A549 (cell line): ENCODE measurements around the gene DNAJC5. TPM values are rescaled to one million over a fixed set of nuclear protein-coding genes. Genes with fewer than 3 reads are reported as not detected.

Experiments
- ATAC-seq, 2 experiments: fragments of 200-7000 bp in 1 of 2; fragments of >200 bp in 1 of 2; cut with Nextera tagmentation in 1 of 2; cut with Tn5 transposase in 1 of 2; 3 replicates each; pipeline versions ENCODE4 v1.8.0 to v1.9.1; 2018 to 2020; ENCODE audit warnings: mild to moderate bottlenecking in 1 of 2, moderate library complexity in 1 of 2
- CTCF ChIA-PET: fragments of 300-600 bp; sonication (Branson Sonifier 250); formaldehyde crosslinking; extraction: SDS; loops from one replicate; lab custom pipeline; 2021; ENCODE audit warnings: antibody characterized with exemption, inconsistent platforms; lab: Yijun Ruan, JAX
- POLR2A ChIA-PET: fragments of 350-600 bp; formaldehyde crosslinking; extraction: SDS; loops from one replicate; lab custom pipeline; 2021; ENCODE audit warnings: antibody characterized with exemption, inconsistent platforms; lab: Yijun Ruan, JAX
- DNase-seq, 2 experiments: peaks; one replicate each; pipeline versions ENCODE4 v3.0.0 to v3.0.0-alpha.2; 2011 to 2016; ENCODE audit warnings: low read depth in 1 of 2, low spot score in 1 of 2
- FAIRE-seq: peaks from 2 replicates; lab custom pipeline; 2011; peaks lifted over from hg19 to GRCh38; lab: Jason Lieb, UNC
- H3K27ac ChIP-seq, 2 experiments: fragments of >200 bp; sonication (Bioruptor Twin); formaldehyde crosslinking; 3 replicates each; pipeline ENCODE4 v1.5.1; 2016 to 2017
- H3K4me1 ChIP-seq: fragments of >200 bp; sonication (Bioruptor Twin); formaldehyde crosslinking; 3 replicates; pipeline ENCODE4 v1.6.1; 2016
- H3K4me2 ChIP-seq: fragments of >200 bp; sonication (Bioruptor Twin); formaldehyde crosslinking; 3 replicates; pipeline ENCODE4 v1.6.1; 2016
- H3K4me3 ChIP-seq: fragments of >200 bp; sonication (Bioruptor Twin); formaldehyde crosslinking; 3 replicates; pipeline ENCODE4 v1.5.1; 2016
- H3K9me3 ChIP-seq: fragments of >200 bp; sonication (Bioruptor Twin); formaldehyde crosslinking; 3 replicates; pipeline ENCODE4 v1.6.1; 2016
- BCL3 ChIP-seq: fragments of >200 bp; sonication (Bioruptor Twin); formaldehyde crosslinking; IDR thresholded peaks from 3 replicates; pipeline ENCODE4 v1.6.1; 2016
- BHLHE40 ChIP-seq: IDR thresholded peaks from 2 replicates; pipeline ENCODE4 v1.6.1; 2012; ENCODE audit warnings: low read depth, low read length, inconsistent platforms
- CBX2 ChIP-seq: fragments of 200-600 bp; sonication (generic); IDR thresholded peaks from 2 replicates; pipeline ENCODE4 v1.6.1; 2016; ENCODE audit warnings: low read depth, mild to moderate bottlenecking, borderline replicate concordance
- CBX8 ChIP-seq: fragments of 200-600 bp; sonication (generic); IDR thresholded peaks from 2 replicates; pipeline ENCODE4 v1.6.1; 2016
- CEBPB ChIP-seq, 2 experiments: fragments of >200 bp in 1 of 2; sonication (Bioruptor Twin) in 1 of 2; formaldehyde crosslinking in 1 of 2; IDR thresholded peaks; 2 replicates each; pipeline ENCODE4 v1.6.1; 2012 to 2016
- CHD2 ChIP-seq: fragments of 150-350 bp; IDR thresholded peaks from 2 replicates; pipeline ENCODE4 v1.6.1; 2014; ENCODE audit warnings: low read length; ENCODE audit not compliant: partially characterized antibody
- CTCF ChIP-seq: fragments of >200 bp; sonication (Bioruptor Twin); formaldehyde crosslinking; IDR thresholded peaks from 3 replicates; pipeline ENCODE4 v1.5.1; 2016
- EHF ChIP-seq: fragments of 250-450 bp; sonication (Bioruptor Pico); IDR thresholded peaks from 2 replicates; pipeline ENCODE4 v1.5.0; 2020; ENCODE audit warnings: mild to moderate bottlenecking
- ELK1 ChIP-seq: fragments of 150-350 bp; IDR thresholded peaks from 2 replicates; pipeline ENCODE4 v1.6.1; 2014; ENCODE audit warnings: low read depth, mild to moderate bottlenecking, low read length
- FOSL2 ChIP-seq, 2 experiments: fragments of 450-650 bp in 1 of 2; fragments of >200 bp in 1 of 2; sonication (Bioruptor Twin) in 1 of 2; formaldehyde crosslinking; IDR thresholded peaks; 2 replicates each; pipeline versions ENCODE4 v1.5.0 to v1.6.1; 2016 to 2020; ENCODE audit warnings: mild to moderate bottlenecking in 1 of 2, moderate library complexity in 1 of 2
- FOXS1 ChIP-seq: fragments of 250-450 bp; sonication (Bioruptor Pico); IDR thresholded peaks from 2 replicates; pipeline ENCODE4 v1.5.0; 2020; ENCODE audit warnings: mild to moderate bottlenecking, moderate library complexity
- HEYL ChIP-seq: fragments of 250-450 bp; sonication (Bioruptor Pico); IDR thresholded peaks from 2 replicates; pipeline ENCODE4 v1.8.0; 2021; ENCODE audit warnings: mild to moderate bottlenecking, moderate library complexity
- HOXB5 ChIP-seq: fragments of 250-450 bp; sonication (Bioruptor Pico); IDR thresholded peaks from 2 replicates; pipeline ENCODE4 v1.5.0; 2020; ENCODE audit warnings: mild to moderate bottlenecking, moderate library complexity
- KDM5A ChIP-seq: fragments of 200-600 bp; sonication (generic); IDR thresholded peaks from 2 replicates; pipeline ENCODE4 v1.6.1; 2016; ENCODE audit warnings: antibody characterized with exemption, mild to moderate bottlenecking
- MAFK ChIP-seq: fragments of 450-650 bp; IDR thresholded peaks from 2 replicates; pipeline ENCODE4 v1.6.1; 2014; ENCODE audit not compliant: partially characterized antibody
- MAX ChIP-seq: IDR thresholded peaks from 2 replicates; pipeline ENCODE4 v1.6.1; 2012
- MAZ ChIP-seq: fragments of 150-350 bp; IDR thresholded peaks from 2 replicates; pipeline ENCODE4 v1.6.1; 2014; ENCODE audit warnings: antibody characterized with exemption, low read depth, low read length, borderline replicate concordance
- MYC ChIP-seq: IDR thresholded peaks from 2 replicates; pipeline ENCODE4 v1.6.1; 2012; ENCODE audit warnings: mild to moderate bottlenecking, inconsistent platforms, low read length, improper control_type of control experiment, borderline replicate concordance
- NR3C1 ChIP-seq: fragments of >200 bp; sonication (Bioruptor Twin); formaldehyde crosslinking; IDR thresholded peaks from 3 replicates; pipeline ENCODE4 v1.6.1; 2017
- POLR2AphosphoS2 ChIP-seq: conservative IDR thresholded peaks from 2 replicates; pipeline ENCODE4 v1.6.1; 2012; ENCODE audit warnings: low read length, improper control_type of control experiment, inconsistent platforms
- RAD21 ChIP-seq, 2 experiments: fragments of >200 bp in 1 of 2; sonication (Bioruptor Twin) in 1 of 2; formaldehyde crosslinking in 1 of 2; IDR thresholded peaks in 1 of 2; conservative IDR thresholded peaks in 1 of 2; 2 replicates in 1 of 2; 3 replicates in 1 of 2; pipeline ENCODE4 v1.6.1; 2012 to 2018; ENCODE audit warnings: inconsistent platforms in 1 of 2
- RFX5 ChIP-seq: fragments of 450-650 bp; IDR thresholded peaks from 2 replicates; pipeline ENCODE4 v1.7.1; 2014; ENCODE audit warnings: antibody characterized with exemption, mild to moderate bottlenecking, moderate library complexity
- SMC3 ChIP-seq: fragments of >200 bp; sonication (Bioruptor Twin); formaldehyde crosslinking; IDR thresholded peaks from 3 replicates; pipeline ENCODE4 v1.6.1; 2018; ENCODE audit warnings: inconsistent platforms
- USF2 ChIP-seq: fragments of 450-650 bp; IDR thresholded peaks from 2 replicates; pipeline ENCODE4 v1.6.1; 2014; ENCODE audit warnings: antibody characterized with exemption
- ZSCAN20 ChIP-seq: fragments of 250-450 bp; sonication (Bioruptor Pico); IDR thresholded peaks from 2 replicates; pipeline ENCODE4 v1.8.0; 2022; ENCODE audit warnings: mild to moderate bottlenecking, moderate library complexity
- WGBS: methylation state at CpG from one replicate; pipeline ENCODE4 v1.1.6; 2017; ENCODE audit errors: missing lambda C conversion rate; 5-methylcytosine and 5-hydroxymethylcytosine counted together
- polyA plus RNA-seq, 4 experiments: library from polyadenylated mRNA; depleted of rRNA in 3 of 4; stranded (reverse); fragments of >200 nt; fragmentation: RNase III in 1 of 4; extraction: RNeasy Plus Mini Kit Qiagen cat#74134 plus additional on column Dnase treatment in 1 of 4; gene quantifications; 2 replicates in 3 of 4; 3 replicates in 1 of 4; pipeline ENCODE4 v1.2.3, GENCODE V29; 2011 to 2017

DNAJC5 gene
- polyA plus RNA-seq, 2 of the 4 experiments (the other 2 are of a cell fraction) = 20.4 to 23.2 TPM

- FAIRE-seq (no peak), DNase-seq (no peak)
- Histone ChIP-seq H3K27ac (no peak within 1 kb of the TSS), H3K4me2 (no peak within 1 kb of the TSS), H3K4me3 (no peak within 1 kb of the TSS)
- CTCF ChIA-PET = interaction anchor here (0.8 kb wide), 1 partner anchor 21 kb away, joined by 3 read pairs; no protein-coding TSS in a partner anchor
- TF ChIP-seq FOSL2 (IDR thresholded peaks at IDR 0.05) (no peak), FOSL2 (CRISPR knock-in tag; IDR thresholded peaks at IDR 0.05) (no peak), RAD21 (conservative IDR thresholded peaks at IDR 0.05 in 1 of 2, IDR thresholded peaks at IDR 0.05 in 1 of 2) (no peak), ELK1 (no peak), HEYL (CRISPR knock-in tag) (no peak), CBX8 (no peak), CBX2 (no peak), POLR2AphosphoS2 (no peak), MAX (no peak), MAZ (no peak), BCL3 (no peak), SMC3 (no peak), CTCF (no peak), CEBPB (IDR thresholded peaks at IDR 0.05) (no peak), USF2 (no peak), NR3C1 (no peak), ZSCAN20 (no peak), KDM5A (no peak)
- TF ChIP-seq, all 56 proteins: peak for 0
- 95% methylated on average over 27 of the region's 59 CpGs for WGBS
- Histone ChIP-seq H3K4me1 (peaks cover 12% of the 10 kb centered on the region; the same call in 2 of the 3 replicates), H3K9me3 (no peaks in the 10 kb centered on the region)
- no peak for ATAC-seq
- POLR2A ChIA-PET = interaction anchor here (1.2 kb wide), 1 partner anchor 119 kb away, joined by 3 read pairs; no protein-coding TSS in a partner anchor
Observed at GRCh38 chr20:63861365-63861934, 33.5 kb upstream of the DNAJC5 start, which contains the start of gene ABHD16B. ABHD16B (plus strand) TSS chr20:63861498; CDS start chr20:63861541, 43 bp downstream.

- CTCF ChIA-PET = interaction anchor here (0.6 to 2.9 kb wide), 9 partner anchors 8 to 324 kb away, joined by 3 to 12 read pairs (median 3); partner anchors contain the start of gene UCKL1
Observed at GRCh38 chr20:63861981-63862901, 32.7 kb upstream of the DNAJC5 start.

More at GRCh38 chr20:63861981-63862901, 32.7 kb upstream of the DNAJC5 start:
- Histone ChIP-seq H3K27ac (no peak overlapping the region), H3K4me1 (peaks cover 14% of the 10 kb centered on the region; the same call in 2 of the 3 replicates), H3K9me3 (no peaks in the 10 kb centered on the region), H3K4me2 (no peak overlapping the region)
- DNase-seq (no peak), ATAC-seq (no peak)
- WGBS = 96% methylated on average over 79 of the region's 95 CpGs
- POLR2A ChIA-PET = interaction anchor here (1.2 kb wide), 1 partner anchor 118 kb away, joined by 3 read pairs; no protein-coding TSS in a partner anchor
- TF ChIP-seq HOXB5 (CRISPR knock-in tag) = no peak
- no peak for TF ChIP-seq RFX5
- no peak for TF ChIP-seq SMC3
- no peak for TF ChIP-seq MYC
- no peak for TF ChIP-seq MAFK
- TF ChIP-seq FOSL2 (IDR thresholded peaks at IDR 0.05) = no peak
- no peak for TF ChIP-seq FOSL2 (CRISPR knock-in tag; IDR thresholded peaks at IDR 0.05)
- no peak for TF ChIP-seq CHD2
- TF ChIP-seq BHLHE40 = no peak
- no peak for TF ChIP-seq EHF
- TF ChIP-seq FOXS1 (CRISPR knock-in tag) = no peak
- TF ChIP-seq, all 56 proteins: peak for 0
- no peak overlapping the region for H3K4me3 ChIP-seq
- FAIRE-seq = no peak
